GM12873 (cell line): ENCODE results near the gene ZNF446.

ENCODE experiments used
- CTCF ChIP-seq: IDR thresholded peaks from 2 replicates; pipeline ENCODE4 v1.5.1; 2012; ENCODE audit warnings: low read depth, mild to moderate bottlenecking, moderate library complexity, low read length, control low read depth; ENCODE audit not compliant: insufficient read depth; ENCODE audit errors: missing control alignments

ZNF446 gene

GRCh38 chr19:58498316-58499020 lies 22.3 kb downstream of the ZNF446 start:
- no peak for TF ChIP-seq CTCF

DNA sequence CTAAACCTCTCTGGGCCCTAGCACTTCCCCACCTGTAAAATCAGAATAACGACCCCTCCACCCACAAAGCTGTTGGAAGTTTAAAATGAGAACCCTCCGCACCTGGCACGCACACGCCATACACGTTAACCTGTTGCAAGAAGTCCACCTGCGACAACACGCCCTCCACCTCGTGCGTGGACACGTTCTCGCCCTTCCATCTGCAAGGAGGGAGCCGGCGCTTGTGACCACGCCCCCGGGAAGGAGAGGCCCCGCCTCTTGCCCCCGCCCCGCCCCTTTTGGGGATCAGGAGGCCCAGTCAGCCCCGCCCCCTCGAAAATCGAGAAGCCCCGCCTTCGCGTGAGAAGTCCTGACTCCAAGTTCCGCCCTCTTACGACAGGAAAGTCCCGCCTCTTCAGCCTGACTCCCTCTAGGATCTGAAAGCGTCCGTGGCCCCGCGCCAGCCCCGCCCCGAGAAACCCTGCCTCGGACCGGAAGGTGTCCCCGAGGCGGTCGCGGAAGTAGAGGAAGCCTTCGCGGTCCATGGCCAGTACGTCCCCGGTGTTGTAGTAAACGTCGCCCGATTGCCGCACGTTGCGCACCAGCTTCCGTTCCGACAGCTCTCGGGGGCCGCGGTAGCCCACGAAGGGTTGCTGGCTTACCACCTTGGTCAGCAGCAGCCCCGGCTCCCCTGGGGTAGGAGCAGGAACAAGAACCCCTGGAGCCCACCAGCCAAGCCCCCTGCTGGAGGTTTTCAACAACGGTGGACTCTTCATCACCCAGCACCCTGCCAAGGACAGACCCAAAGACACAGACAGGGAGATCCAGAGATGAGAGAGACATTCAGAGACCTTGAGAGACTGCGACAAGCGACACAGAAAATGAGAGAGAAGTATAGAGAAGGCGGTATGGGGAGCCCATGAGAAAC lies 23.1 kb downstream of the ZNF446 start:
- peak; percentile 34 for TF ChIP-seq CTCF

DNA sequence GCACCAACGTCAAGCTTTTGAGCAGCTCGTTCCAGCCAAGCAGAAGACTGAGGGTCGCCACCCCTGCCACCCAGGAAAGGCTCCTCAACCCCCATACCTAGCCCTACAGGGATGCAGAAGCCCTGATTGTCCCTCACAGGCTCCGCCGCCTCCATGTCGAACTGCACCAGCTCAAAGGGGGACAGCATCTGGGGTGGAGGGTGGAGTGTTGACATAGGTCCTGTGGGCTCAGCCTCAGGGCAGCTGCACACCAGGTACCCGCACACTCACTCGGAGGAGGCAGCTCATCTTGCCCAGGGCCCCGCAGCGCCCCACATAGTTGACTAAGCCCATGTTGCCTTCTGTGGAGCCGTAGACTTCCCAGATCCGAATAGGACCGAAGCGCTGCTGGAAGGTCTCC lies 24.1 kb downstream of the ZNF446 start:
- TF ChIP-seq CTCF = no peak

GRCh38 chr19:58509731-58510083 lies 33.6 kb downstream of the ZNF446 start:
- no peak for TF ChIP-seq CTCF

GRCh38 chr19:58510084-58510862 lies 34.1 kb downstream of the ZNF446 start:
- TF ChIP-seq CTCF = no peak

DNA sequence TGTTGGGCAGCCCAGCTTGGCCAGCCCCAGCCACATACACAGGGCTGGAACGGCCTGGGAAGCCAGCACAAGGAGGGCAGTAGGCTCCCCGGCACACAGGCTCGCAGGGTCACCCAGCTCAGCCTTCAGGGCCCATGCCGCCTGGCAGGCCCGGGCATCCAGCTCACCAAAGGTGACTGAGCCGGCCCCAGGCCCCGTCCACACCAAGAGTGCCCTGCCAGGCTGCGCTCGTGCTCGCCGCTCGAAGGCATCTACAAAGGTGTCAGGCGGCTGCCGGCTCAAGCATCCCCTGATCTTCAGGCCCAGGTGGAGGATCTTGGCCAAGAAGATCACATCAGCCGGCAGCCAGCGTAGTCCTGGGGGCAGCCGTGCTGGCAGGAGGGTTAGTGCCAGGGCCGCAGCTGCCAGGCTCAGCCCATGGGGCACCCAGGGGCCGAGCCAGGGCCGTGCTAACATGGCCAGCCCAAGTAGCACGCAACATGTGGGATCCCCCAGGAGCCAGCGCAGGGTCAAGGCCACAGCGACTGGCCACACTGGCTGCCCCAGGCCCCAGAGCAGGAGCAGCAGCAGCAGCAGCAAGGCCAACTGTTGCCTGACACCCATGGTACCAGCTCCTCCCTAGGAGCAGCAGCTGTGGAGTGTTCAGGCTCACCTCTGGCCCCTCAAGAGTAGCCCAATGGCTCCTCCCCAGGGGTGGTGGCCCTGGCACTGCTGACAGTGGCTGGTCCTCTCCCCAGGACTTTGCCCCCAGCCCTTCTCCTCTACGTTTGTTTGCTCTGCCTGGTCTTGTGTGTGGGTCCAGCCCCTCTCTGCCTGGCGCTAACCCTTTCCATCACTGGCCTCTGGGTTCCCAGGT lies 35.4 kb downstream of the ZNF446 start, which contains the start of gene SLC27A5:
SLC27A5 (minus strand) TSS at position 640 of the 856 bp plus-strand sequence; CDS start at position 603, 37 bp downstream.
- TF ChIP-seq CTCF = no peak
